HG02623 (cell line): Measurements from ENCODE around the gene YWHAE.
"Not testable (repeated sequence)": the region's sequence is repeated elsewhere in the genome, so short reads cannot be mapped to it uniquely, and the experiment has no call there.

Experiments
- ATAC-seq: cut with Tn5 transposase; IDR thresholded peaks from one replicate; pipeline ENCODE4 v1.9.1; 2021; ENCODE audit warnings: moderate library complexity; ENCODE audit not compliant: unreplicated experiment

Gene YWHAE

DNA sequence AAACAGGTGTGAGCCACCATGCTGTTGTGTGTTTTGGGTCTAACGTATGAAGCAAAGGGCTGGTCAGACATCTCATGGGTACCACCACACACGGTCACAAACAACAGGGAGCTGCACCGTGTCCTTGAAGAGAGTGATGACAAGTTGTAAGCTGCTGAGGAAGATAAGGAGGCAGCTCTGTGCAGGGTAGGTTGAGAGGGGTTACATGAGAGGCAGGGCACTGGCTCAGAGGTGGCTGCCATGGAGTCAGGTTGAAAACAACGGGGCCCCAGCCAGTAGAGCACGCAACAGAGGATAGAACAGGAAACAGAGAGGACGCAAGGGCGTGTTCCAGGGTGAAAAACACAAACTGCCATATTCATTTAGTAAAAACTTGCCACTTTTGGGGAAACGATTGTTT is 68.3 kb downstream of the YWHAE start:
- no peak for ATAC-seq

DNA sequence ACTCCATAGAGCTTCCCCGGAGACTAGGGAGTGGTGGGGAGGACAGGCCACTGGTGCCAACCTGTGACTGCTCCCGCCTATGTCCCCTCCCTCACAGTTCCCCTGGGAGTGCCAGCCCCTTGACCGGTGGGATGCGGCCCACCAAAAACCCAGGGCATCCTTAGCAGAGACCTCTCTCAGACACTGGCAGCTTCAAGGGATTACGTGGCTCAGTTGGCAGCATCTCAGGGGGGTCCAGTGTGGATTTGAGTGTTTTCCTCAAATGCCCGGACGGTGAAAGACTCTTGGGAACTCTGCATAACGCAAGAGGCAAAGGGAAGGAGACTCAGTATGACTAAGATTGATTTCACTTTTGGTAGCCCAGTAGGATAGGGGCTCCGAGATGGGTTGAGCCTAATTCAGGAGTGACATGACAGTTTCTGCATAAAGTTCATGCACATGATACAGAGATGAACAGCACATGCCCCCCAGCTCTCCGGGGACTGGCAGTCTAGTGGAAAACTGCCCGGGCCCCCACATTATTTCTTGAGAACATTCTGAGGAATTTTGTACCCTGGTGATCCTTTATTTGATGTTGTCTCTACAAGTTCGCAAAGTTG is 70.2 kb downstream of the YWHAE start:
- no peak for ATAC-seq

DNA sequence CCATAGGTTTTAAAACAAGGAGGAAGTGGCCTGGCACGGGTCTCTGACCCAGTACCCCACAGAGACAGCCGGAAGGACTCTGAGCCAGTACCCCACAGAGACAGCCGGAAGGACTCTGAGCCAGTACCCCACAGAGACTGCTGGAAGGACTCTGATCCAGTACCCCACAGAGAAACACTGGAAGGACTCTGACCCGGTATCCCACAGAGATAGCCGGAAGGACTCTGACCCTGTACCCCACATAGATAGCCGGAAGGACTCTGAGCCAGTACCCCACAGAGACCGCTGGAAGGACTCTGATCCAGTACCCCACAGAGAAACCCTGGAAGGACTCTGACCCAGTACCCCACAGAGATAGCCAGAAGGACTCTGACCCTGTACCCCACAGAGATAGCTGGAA is 71.6 kb downstream of the YWHAE start:
- no peak for ATAC-seq

DNA sequence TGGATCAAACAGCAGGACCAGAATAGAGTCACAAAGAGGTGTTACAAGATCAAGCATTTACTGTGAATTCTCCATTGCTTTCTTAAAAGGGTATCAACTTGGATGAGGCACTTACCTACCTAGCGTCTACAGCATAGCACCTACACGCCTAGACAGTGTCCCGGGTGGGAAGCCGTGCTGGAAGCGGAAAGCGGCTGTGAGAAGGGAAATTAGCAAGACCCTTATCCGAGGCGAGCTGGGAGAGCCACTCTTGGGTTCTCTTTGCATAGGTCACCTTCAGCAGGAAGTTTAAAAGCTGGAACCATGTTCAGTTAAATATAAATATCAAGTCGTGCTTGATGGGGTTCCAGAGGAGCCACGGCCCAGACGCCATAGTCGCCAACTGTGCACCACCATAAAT is 74.3 kb downstream of the YWHAE start:
- ATAC-seq: no peak

- no peak for ATAC-seq
Measured at GRCh38 chr17:1324201-1324771, 75.7 kb downstream of the YWHAE start.

DNA sequence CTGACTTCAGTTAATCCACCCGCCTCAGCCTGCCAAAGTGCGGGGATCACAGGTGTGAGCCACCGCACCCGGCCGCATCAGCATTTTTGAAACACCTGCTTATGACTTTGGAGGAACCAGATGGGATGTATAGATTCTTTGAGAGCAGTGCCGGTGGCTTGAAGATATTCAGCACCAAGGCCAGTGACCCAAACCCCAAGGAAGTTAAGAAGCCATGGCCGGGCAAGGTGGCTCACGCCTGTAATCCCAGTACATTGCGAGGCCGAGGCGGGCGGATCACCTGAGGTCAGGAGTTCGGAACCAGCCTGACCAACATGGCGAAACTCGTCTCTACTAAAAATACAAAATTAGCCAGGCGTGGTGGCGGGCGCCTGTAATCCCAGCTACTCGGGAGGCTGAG is 76.7 kb downstream of the YWHAE start:
- ATAC-seq: no peak

DNA sequence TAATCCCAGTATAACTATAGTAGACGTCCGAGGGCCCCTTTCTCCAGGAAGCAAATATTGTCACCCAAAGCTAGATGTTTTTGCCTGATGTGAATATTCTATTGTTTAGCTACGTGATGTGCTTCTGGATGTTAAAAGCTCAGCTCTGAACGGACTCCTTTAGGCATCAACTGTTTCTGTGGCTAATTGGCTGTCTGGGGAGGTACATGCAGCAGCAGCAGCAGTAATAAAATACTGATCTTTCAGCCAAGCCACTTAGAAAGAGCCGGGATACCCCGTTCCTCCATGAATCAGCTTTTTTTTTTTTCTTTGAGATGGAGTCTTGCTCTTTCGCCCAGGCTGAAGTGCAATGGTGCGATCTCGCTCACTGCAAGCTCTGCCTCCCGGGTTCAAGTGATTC is 77.5 kb downstream of the YWHAE start:
- no peak for ATAC-seq

GRCh38 chr17:1322014-1322428 is 78.0 kb downstream of the YWHAE start:
- no peak for ATAC-seq

DNA sequence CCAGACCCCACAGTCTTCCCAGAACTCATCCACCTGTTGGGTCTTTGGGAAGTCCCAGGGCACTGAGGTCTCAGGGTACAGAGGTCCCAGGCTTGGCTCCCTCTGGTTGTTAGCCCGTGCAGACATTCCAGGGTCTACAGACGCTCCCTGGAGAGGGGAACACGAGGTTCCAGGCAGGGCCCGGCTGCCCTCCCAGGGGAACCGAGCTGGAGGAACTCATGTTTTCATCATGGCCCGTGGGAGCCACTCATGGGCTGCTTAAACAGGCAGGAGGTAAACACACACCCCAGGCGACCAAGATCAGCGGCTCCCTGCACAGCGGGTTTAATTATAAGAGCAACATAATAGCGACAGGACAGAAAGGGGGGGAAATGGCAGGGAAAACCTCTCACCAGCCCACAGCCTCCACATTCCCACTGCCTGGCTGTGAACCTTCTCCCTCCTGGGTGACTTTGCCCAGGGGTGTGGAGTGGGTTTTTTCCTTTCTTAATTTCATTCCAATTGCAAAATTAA is 84.1 kb downstream of the YWHAE start:
- ATAC-seq: no peak

GRCh38 chr17:1315409-1315808 is 84.6 kb downstream of the YWHAE start:
- ATAC-seq: no peak

DNA sequence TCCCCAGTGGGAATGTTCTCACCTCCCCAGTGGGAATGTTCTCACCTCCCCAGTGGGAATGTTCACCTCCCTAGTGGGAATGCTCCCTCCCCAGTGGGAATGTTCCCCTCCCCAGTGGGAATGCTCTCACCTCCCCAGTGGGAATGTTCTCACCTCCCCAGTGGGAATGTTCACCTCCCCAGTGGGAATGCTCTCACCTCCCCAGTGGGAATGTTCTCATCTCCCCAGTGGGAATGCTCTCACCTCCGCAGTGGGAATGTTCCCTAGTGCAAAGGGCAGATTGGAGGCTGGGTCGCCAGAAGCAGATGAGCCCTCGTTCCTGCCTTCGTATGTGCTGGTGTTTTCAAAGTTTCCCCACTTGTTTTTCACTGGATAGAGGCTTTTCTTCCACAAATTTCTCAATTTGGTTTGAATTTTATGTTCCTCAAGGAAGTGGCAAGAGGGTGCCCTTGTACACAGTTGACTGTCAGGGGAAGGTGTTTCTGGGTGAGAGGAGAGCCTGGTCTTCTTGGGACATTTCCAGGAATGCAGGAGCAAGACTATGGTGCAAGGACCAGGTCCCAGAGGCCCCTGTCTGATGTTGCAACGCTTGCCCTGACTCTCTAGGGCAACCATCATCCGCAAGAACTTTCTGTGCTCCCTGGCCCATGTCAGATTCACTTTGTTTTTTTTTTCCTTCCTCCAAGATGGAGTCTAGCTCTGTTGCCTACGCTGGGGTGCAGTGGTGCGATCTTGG is 86.6 kb downstream of the YWHAE start:
- ATAC-seq: no peak

DNA sequence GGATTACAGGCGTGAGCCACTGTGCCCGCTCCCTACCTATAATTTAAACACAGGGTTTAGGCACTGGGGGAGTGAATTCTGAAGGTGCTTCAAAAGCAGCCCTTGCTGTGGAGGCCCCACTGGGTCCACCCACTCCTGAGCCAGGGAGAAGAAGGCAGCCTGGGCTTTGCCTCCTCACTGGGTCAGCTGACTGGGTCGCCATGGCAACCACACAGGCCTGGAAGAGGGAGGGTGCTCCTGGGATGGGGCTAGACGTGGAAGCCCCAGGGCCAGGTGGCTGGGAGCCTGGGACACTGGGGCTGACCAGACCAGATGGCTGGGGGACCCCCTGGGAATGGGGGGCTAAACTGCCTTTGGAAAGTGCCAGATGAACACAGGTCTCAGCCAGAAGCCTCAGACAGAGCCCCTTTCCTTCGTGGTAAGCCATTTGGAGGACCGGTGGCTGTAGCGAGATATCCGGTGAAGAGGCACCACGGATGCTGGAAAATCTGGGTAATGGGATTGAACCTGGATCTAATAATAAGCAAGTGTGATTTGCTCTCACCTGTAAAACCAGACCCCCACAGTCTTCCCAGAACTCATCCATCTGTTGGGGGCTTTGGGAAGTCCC is 87.7 kb downstream of the YWHAE start:
- no peak for ATAC-seq

DNA sequence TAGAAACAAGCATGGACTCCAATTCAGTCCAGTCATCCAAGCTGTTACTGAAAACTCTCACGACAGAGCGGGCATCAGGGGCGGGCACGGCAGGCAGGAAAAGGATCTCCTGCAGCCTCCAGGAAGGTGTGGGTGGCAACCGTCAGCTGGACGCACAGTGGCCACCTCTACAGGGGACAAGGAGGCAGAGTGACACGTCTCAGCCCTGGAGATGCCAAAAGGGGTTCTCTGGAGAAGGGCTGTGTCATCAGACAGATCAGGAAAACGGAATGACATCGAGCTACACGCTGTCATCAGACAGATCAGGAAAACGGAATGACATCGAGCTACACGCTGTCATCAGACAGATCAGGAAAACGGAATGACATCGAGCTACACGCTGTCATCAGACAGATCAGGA is 92.2 kb downstream of the YWHAE start:
- ATAC-seq: not testable (repeated sequence)

GRCh38 chr17:1304962-1305563 is 95.0 kb downstream of the YWHAE start:
- no peak for ATAC-seq

GRCh38 chr17:1304522-1304921 is 95.5 kb downstream of the YWHAE start:
- no peak for ATAC-seq

GRCh38 chr17:1302761-1303160 is 97.3 kb downstream of the YWHAE start:
- ATAC-seq: no peak

DNA sequence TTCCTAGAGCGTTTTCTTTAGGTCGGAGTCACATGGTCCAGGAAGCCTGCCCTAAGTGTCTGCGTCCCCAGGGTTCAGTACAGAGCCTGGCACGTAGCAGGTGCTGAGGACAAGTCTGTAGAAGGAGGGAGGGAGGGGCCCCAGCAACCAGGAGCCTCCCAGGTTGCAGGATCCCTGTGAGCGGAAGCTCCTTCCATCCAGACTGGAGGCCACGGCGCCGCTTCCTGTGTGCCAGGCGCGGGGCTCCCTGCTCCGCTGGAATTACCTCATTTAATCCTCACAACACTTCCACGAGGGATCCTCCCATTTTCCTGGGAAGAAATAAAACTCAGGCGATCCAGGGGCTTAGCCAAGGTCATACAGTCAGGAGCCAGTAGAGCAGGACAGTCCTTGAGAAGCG is 98.5 kb downstream of the YWHAE start:
- no peak for ATAC-seq

- ATAC-seq: no peak
Measured at GRCh38 chr17:1300371-1300905, 99.6 kb downstream of the YWHAE start.

DNA sequence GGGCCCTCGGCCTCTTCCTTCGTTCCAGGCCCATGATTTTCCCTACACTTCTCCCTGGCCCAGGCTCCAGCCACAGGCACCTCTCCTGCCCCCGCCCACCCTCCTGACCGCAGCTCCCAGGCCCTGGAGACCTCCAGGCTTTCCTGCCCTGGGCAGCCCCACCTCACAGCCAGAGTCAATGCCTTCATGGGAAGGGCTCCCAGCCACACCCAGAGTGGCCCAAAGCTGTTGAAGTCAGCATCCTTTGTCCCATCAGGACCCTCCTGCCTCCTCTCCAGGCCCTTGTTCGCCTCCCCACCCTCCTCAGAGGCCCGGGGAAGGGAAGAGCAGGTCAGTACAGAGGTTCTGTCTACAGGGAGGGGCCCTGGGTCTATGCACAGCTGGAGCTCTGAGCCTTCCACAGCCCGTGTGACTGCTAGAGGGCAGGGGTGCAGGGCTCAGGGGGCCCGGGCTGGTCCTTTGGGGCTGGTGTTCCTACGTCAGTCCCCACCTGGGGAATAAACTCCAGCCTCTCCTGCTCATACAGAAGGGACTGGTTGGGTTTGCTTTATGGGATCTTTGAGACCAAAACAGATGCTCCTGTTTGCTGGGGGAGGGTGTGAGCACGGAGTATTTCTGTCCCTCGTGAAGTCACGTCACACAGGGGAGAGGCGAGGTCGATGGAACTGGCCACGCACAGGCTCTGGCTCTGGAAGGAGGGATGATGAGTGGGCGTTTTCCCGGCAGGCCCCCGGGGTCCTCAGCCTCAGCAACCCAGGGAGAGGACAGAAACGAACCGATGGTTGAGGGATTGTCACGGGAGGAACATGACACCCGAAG is 100.3 kb downstream of the YWHAE start:
- no peak for ATAC-seq

DNA sequence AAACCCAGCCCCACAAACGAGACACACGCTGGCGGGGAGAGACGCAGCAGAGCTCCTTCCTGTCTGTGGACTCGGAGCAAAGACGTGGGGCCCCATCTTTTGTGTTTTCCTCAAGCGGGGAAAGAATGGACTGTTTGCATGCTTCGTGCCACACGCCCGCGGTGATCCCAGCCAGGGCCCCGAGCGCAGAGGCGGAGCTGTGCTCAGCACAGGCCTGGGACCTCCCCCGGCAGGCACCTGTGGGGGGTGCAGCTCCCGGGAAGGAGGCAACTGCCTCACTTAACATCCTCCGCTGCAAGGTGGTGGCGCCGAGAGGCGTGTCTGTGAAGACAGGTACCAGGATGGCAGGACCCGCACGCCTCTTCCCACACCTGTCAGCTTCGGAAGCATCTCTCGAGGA is 101.4 kb downstream of the YWHAE start:
- no peak for ATAC-seq
